NOMO-1 (cell line): ENCODE measurements around the gene SPPL3.
"Not testable (repeated sequence)": the region's sequence is repeated elsewhere in the genome, so short reads cannot be mapped to it uniquely, and the experiment has no call there.

Experiments used
- DNase-seq, 2 experiments: peaks; one replicate each; lab custom pipeline; 2025; ENCODE audit not compliant: unreplicated experiment in 2 of 2; lab: John Stamatoyannopoulos, UW

The SPPL3 gene

DNA sequence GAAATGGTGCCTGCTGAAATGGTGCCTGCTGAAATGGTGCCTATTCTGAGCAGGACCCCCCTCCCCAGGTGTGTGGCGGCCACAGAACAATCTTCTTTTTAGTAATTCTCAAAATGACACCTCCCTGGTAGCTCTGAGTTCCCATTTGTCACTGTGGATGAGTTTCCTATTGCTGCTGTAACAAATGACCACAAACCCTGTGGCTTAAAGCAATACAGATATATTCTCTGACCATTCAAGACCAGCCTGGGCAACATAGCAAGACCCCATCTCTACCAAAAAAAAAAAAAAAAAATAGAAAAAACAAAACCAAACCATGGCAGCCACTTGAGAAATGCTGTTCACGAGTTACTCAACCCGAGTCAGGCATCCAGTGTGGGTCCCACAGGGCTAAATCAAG is 170.6 kb downstream of the SPPL3 start:
- no peak for DNase-seq

DNA sequence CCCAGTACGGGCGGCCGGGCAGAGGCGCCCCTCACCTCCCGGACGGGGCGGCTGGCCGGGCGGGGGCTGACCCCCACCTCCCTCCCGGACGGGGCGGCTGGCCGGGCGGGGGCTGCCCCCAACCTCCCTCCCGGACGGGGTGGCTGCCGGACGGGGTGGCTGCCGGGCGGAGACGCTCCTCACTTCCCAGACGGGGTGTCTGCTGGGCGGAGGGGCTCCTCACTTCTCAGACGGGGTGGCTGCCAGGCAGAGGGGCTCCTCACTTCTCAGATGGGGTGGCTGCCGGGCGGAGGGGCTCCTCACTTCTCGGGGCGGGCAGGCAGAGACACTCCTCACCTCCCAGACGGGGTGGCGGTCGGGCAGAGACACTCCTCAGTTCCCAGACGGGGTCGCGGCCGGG is 172.0 kb downstream of the SPPL3 start:
- not testable (repeated sequence) for DNase-seq

DNA sequence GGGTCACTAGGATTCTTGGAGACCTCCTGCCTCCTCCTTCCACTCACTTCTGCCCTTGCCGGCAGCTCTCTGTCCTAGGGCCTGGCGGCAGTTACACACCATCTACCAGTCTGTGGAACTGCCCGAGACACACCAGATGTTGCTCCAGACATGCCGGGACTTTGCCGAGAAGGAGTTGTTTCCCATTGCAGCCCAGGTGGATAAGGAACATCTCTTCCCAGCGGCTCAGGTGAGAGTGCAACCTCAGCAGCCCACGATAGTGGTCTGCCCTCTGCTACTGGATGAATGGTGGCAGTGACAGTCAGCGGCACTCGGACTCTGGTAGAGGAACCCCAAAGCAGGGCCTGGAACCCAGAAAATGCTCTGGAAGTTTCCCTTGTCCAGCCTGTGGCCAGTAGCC is 177.2 kb downstream of the SPPL3 start:
- DNase-seq, result no peak

DNA sequence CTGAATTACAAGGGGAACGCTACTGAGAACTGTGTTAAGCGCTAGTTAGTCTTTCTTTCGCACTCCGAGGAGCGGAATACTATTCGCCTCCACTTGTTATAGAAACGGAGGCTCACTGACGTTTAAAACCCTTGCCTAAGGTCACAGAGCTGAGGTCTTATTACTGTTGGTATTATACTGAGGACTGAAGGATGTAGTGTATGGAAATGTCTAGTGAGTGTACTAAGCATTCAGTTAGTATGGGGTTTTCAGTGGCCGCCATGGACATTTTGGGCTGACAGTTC is 177.7 kb downstream of the SPPL3 start:
- DNase-seq, result no peak

DNA sequence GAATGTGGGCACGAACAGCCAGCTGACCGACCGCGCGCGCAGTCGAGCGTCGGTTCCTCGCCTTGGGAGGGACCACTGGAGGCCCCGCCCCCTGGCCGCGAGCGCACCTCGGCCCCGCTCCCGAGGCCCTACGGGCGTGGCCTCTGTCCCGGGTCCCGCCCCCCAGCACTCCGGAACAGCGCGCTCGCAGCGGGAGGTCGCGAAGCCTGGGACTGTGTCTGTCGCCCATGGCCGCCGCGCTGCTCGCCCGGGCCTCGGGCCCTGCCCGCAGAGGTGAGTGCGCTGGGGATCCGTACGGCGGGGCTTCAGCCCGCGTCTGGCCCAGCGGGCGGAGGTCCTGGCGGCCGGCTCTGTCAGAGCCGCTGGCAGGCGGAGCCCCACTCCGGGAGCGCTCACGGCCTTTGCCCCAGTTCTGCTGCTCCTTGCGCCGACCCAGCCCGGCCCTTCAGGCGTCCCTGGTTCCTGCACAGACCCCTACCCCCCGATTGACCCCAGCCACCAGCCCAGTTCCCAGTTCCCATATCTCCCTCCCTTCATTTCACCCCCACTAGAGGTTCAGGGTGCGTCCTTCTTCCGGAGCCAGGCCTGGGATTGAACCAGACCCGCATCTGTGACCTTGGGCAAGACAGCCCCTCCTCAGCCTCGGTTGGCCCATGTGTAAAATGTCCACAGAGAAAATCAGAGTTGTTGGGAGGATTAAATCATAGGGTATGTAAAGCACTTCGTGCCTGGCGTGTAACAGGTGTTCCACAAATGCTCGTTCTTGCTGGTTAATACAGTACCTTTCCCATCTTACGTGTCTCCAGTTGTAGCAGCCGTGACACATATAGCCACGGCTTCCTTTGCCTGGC is 178.3 kb downstream of the SPPL3 start, which contains the start of gene ACADS:
Gene ACADS (plus strand): TSS at position 168 of the 851 bp plus-strand sequence. CDS start 60 bp downstream, at position 228.
- DNase-seq, result peak; percentile 75 to 91

DNA sequence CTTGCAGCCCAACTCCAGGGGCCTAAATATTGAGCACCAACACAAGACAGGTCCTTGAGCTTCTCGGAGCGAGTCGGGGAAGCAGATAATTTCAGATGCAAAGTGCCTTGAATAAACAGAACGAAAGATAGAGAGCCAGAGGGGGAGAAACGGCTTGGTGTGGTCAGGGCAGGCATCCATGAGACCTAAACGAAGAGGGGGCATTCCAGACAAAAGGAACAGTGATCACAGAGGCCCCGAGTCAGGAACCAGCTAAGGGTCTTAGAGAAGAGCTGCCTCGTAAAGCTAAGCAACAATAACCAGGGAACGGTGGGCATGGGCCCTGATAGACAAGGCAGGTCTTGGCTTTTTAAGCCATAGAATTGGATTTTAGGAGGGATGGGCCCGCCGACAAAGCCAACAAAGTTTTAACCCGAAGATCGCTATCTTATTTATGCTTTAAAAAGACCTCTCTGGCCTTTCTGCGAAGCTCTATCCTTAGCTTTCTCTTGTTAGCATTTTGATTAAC is 179.0 kb downstream of the SPPL3 start:
- DNase-seq, result no peak

DNA sequence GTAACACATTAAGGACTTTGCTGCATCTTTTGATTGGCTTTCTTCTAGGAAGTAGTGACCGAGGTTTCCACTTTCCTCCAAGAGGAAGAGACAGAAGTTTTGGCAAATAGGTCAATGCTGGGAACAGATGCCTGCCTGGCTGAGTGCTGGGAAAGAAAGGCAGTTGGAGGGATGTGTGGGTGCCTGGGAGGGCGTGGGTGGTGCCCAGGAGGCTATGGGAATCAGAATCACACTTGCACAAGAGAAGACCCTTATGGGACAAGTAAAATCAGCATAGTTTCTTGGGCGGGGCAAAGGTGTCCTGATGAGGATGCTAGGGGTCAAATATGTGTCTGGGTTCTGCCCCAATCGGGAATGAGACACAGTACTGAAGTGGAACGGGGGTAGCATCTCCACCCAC is 179.4 kb downstream of the SPPL3 start:
- DNase-seq, result no peak

DNA sequence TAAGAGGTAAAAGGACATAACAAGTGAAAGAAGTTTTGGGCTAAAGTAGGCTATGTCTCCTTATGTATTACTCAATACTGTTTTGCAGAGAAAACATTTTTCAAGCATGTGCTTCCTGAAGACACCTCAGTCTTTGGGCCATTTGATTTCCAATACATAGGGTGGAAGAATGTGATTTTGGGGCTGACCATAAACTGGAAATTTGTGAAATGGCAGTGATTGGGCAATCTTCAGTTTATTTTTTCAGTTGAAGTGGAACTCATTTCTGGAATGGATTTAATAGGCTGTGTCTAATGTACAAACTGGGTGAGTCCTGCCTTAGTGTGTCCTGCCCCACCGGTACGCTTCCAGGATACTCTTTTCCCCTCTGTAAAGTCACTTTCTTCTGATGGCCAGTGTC is 181.4 kb downstream of the SPPL3 start:
- no peak for DNase-seq

DNA sequence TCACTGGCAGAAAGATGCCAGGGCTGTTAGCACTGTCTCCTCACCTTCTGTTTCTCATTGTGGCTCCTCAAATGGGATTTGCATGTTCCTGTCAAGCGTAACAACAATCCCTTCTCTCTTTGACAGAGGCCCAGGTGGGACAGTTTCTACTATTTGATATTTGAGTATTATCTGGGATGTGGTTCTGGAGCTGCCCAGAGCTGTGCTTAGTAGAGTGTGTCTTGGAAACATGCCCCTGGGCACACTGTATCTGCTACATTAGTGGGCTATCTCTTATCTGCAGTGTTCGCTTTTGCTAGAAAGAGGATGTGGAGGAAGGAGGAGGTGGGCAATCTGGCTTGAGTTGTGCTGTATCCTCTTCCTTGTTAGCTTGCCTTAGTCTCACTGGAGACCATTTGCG is 182.3 kb downstream of the SPPL3 start:
- DNase-seq, result no peak

DNA sequence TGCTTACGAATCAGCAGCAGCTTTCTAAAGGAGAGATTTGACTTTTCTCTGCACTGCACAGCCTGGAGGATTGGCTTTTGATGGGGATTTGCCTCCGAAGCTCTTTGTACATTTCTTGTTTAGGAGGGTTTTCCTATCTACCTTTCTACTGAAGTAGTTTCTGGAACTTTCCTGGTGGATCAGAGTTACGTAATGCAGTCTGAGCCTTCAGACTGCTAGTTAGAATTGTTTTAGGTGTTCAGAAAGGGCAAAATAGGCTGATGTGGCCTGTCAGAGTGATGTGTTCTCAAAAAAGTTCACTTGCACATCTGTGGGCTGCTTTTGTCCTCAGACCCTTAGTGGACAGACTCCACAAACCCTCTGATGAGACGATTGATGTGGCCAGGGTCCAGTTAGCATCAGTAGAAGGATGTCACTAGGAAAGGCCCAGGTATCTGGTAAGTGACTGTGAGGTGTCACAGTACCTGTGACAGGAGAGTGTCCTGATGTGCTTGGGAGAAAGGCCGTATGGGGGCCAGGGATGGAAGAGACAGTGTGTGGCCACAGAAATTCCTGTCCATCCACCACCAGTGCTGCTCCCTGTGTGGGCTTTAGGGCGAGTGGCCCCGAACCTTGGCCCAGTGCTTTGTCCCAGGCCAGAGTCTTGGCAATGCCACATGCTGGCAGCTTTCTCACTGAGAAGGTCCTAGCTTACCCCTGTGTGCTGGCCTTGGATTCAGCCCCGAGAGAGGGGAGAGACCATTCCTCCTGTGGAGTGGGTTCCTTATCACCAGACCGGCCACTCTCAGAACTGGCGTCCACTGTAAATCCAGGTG is 183.0 kb downstream of the SPPL3 start:
- DNase-seq, result no peak

DNA sequence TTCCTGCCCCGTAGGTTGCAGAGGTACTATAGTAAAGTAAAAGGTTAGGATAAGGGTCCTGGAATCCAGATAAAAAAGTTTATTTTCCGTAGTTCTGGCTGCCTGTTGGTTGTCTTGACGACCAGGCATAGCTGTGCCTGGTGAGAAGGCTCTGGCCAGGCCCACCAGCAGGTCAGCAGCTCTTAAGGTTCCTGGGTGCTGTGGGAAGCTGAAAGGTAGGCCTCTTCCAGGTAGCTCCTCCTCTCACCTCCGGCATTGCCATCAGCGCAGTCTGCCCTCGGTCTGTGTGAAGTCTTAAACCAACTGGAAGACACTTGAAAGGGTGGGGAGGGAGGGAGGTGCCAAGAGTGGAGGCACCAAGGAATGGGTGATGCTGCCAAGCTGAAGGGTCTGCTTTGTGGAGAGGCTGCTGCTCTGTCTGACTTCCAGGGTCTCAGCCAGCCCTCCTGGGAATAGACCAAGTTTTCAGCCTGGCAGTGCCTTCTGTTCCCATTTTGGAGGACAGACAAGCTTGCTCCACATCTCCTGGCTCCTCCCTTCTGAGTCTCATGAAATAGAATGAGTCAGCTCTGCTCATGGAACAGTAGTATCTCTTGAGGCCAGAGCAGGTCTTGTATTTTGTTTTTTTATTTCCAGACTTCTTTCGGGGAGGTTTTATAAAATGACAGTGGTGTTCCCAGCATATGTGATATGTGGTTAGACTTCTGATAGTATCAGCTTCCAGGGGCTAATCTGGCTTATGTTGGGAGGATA is 183.7 kb downstream of the SPPL3 start:
- DNase-seq, result no peak

DNA sequence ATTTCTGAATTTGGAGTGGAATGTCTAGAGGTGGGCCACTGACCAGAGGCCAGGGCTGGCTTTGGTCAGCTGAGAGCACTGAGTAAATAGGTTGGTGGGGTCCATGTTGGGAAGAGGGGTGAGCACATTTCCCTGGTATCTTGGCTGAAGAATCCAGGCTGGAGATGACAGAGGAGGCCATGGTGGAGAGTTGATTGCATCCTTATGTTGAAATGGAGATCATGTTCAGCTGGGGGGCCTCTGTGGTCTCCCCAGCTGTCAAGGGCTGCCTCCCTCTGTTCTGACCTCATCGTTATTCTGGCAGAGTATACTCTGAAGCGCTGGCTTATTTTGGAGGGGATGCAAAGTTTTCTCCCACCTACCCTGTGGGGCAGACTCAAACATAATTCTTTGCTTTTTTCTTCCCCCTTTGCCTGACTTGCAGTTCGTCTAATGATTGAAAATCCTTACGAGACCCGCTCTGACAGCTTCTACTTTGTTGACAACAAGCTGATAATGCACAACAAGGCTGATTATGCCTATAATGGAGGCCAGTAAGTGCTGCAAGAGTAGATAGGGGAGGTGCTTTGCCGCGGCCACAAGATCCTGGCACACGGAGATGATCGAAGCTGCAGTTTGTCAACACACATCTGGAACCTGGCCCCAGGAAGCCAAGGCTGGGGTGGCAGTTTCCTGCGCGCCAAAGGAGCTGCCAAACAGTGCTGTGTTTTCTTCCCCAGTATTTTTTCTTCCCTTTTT is 184.5 kb downstream of the SPPL3 start:
- DNase-seq, result no peak

DNA sequence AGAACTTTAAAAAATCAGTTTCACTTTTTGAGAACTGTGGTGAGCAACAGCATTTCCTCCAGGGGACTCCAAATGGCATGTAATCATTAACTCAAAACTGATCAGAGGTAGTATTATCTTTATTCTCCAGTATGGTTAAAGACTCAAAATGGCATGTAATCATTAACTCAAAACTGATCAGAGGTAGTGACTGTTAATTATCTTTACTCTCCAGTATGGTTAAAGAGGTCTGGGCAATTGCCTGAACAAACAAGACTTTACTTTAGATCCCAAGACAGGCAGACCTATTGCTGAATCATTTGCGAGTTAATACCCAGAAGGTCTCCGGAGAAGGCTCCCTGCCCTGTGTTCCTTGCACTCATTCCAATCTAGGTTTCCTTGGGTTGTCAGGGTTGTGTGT is 185.1 kb downstream of the SPPL3 start:
- DNase-seq, result no peak

DNA sequence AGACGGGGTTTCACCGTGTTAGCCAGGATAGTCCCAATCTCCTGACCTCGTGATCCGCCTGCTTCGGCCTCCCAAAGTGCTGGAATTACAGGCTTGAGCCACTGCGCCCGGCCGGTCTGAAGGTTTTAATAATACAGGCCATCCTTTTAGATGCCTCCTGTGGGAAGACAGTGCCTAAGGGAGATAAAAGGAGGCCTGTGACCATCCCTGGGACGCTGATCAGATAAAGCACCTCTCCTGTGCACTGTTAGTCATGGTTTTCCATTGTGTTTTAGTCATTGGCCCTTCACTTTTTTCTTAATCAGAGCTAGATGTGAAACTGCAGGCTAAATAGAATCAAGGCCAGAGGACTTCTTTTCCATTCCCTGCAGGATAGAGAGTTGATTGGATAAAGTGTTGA is 186.1 kb downstream of the SPPL3 start:
- no peak for DNase-seq

DNA sequence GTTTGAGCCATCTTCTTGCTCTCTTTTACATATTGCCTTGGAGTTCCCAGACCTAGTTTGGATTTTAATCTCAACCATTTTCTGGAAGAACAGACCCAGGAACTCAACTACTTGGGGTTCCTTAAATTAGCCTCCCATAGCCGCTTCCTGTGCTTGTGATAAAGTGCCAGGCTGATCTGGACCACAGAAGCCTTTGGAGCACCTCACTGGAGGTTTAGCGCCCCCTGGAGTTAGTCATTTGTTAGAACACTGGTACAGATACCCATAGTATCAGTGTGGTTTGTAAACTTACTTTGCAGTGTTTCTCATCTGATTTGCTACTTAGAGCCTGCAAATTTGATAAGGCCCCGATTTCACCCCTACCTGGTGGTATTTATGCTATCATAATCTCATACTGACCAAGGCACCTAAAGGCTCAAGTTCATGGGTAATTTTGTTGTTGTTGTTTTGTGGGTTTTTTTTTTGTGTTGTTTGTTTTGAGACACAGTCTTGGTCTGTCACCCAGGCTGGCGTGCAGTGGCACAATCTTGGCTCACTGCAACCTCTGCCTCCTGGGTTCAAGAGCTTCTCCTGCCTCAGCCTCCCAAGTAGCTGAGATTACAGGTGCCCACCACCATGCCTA is 190.2 kb downstream of the SPPL3 start:
- DNase-seq, result peak; percentile 49 to 78

DNA sequence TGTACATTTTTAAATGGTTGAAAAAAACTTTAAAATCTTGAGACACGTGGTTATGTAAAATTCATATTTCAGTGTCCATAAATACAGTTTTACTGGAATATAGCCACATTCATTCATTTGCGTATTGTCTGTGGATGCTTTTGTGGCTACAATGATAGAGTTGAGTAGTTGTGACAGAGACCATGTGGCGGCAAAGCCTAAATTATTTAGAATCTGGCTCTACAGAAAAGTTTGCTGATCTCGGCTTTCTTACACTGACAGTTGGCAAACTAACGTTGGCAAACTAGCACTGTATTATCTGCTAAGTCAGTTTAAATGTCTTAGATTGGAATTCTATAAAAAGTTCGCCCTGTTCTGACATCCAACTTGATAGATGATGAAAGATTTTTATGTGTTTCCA is 191.5 kb downstream of the SPPL3 start:
- no peak for DNase-seq
